Mesendoderm (in vitro differentiated cells): ENCODE data around the gene TRMT112.
"Not testable (repeated sequence)": the region's sequence is repeated elsewhere in the genome, so short reads cannot be mapped to it uniquely, and the experiment has no call there.

ENCODE experiments used
- DNase-seq: peaks from one replicate; pipeline ENCODE4 v3.0.0; 2013
- H2AK5ac ChIP-seq: 2 replicates; pipeline ENCODE4 v1.6.1; 2013; ENCODE audit warnings: low read length, inconsistent platforms
- H2BK120ac ChIP-seq: 2 replicates; pipeline ENCODE4 v1.6.1; 2013; ENCODE audit warnings: low read depth, mild to moderate bottlenecking, low read length, moderate library complexity, mixed read lengths
- H2BK15ac ChIP-seq: replicated peaks from 2 replicates; pipeline ENCODE4 v1.6.1; 2013; ENCODE audit warnings: low read depth, mild to moderate bottlenecking, moderate library complexity
- H2BK5ac ChIP-seq: 2 replicates; pipeline ENCODE4 v1.6.1; 2013; ENCODE audit warnings: low read length, inconsistent platforms
- H3K18ac ChIP-seq: 2 replicates; pipeline ENCODE4 v1.6.1; 2013; ENCODE audit warnings: mild to moderate bottlenecking, low read length, mixed read lengths
- H3K23ac ChIP-seq: one replicate; pipeline ENCODE4 v1.6.1; 2013; ENCODE audit warnings: low read length
- H3K27ac ChIP-seq: 2 replicates; pipeline ENCODE4 v1.5.1; 2013; ENCODE audit warnings: low read depth, mild to moderate bottlenecking, inconsistent platforms, low read length, moderate library complexity
- H3K27me3 ChIP-seq: 2 replicates; pipeline ENCODE4 v1.6.1; 2013; ENCODE audit warnings: low read length, control low read depth, mild to moderate bottlenecking, inconsistent platforms; ENCODE audit not compliant: insufficient read depth, poor library complexity
- H3K36me3 ChIP-seq: 2 replicates; pipeline ENCODE4 v1.6.1; 2013; ENCODE audit warnings: low read length, inconsistent platforms; ENCODE audit not compliant: control insufficient read depth, insufficient read depth
- H3K4ac ChIP-seq: one replicate; pipeline ENCODE4 v1.6.1; 2013; ENCODE audit warnings: low read depth, mild to moderate bottlenecking, low read length, moderate library complexity
- H3K4me1 ChIP-seq: 2 replicates; pipeline ENCODE4 v1.6.1; 2013; ENCODE audit warnings: low read depth, low read length, inconsistent platforms; ENCODE audit not compliant: control insufficient read depth
- H3K4me2 ChIP-seq: 2 replicates; pipeline ENCODE4 v1.6.1; 2013; ENCODE audit warnings: low read length
- H3K4me3 ChIP-seq: 2 replicates; pipeline ENCODE4 v1.5.1; 2013; ENCODE audit warnings: mild to moderate bottlenecking, low read length
- H3K56ac ChIP-seq: one replicate; pipeline ENCODE4 v1.6.1; 2013; ENCODE audit warnings: low read length
- H3K79me1 ChIP-seq: 2 replicates; pipeline ENCODE4 v1.6.1; 2013; ENCODE audit warnings: low read length, inconsistent platforms
- H3K79me2 ChIP-seq: 2 replicates; pipeline ENCODE4 v1.6.1; 2013; ENCODE audit warnings: mild to moderate bottlenecking, low read length; ENCODE audit not compliant: control insufficient read depth, insufficient read depth
- H3K9ac ChIP-seq: 2 replicates; pipeline ENCODE4 v1.6.1; 2013; ENCODE audit warnings: low read length, inconsistent platforms
- H4K5ac ChIP-seq: one replicate; pipeline ENCODE4 v1.6.1; 2013; ENCODE audit warnings: low read length
- H4K8ac ChIP-seq: one replicate; pipeline ENCODE4 v1.6.1; 2013; ENCODE audit warnings: low read depth, mild to moderate bottlenecking, control low read depth, low read length, moderate library complexity
- WGBS: extraction: QIAGEN DNeasy Blood & Tissue Kit; methylation state at CpG from one replicate; pipeline ENCODE4 v1.1.7; 2013; ENCODE audit warnings: low lambda C conversion rate, missing lambda C conversion rate; ENCODE audit not compliant: insufficient coverage; ENCODE audit errors: extremely low coverage; 5-methylcytosine and 5-hydroxymethylcytosine counted together

Gene TRMT112

GRCh38 chr11:64316672-64317324 lies 561 bp downstream of the TRMT112 start:
- WGBS: no CpG with 5 or more reads among the region's 32 CpGs
- H3K9ac ChIP-seq: peak overlapping the region; percentile 93
- no peaks in the 10 kb centered on the region for H3K36me3 ChIP-seq
- H2BK15ac ChIP-seq: no peak overlapping the region
- H3K27me3 ChIP-seq: no peaks in the 10 kb centered on the region
- peak overlapping the region; percentile 57 for H3K4ac ChIP-seq
- H3K4me3 ChIP-seq: peak overlapping the region; percentile 91
- H4K5ac ChIP-seq: no peak overlapping the region
- H3K79me2 ChIP-seq: peaks cover 4% of the 10 kb centered on the region
- peak overlapping the region; percentile 20 for H3K4me2 ChIP-seq
- peak overlapping the region; percentile 96 for H3K56ac ChIP-seq
- peaks cover 7% of the 10 kb centered on the region for H3K79me1 ChIP-seq
- H2BK5ac ChIP-seq: peak overlapping the region; percentile 54
- peak overlapping the region; percentile 86 for H3K27ac ChIP-seq
- peaks cover 3% of the 10 kb centered on the region for H3K4me1 ChIP-seq
- H2AK5ac ChIP-seq: peak overlapping the region; percentile 24
- peak overlapping the region; percentile 84 for H3K18ac ChIP-seq
- DNase-seq: peak; percentile 79
- peak overlapping the region; percentile 83 for H3K23ac ChIP-seq
- peak overlapping the region; percentile 58 for H4K8ac ChIP-seq
- H2BK120ac ChIP-seq: no peak overlapping the region

DNA sequence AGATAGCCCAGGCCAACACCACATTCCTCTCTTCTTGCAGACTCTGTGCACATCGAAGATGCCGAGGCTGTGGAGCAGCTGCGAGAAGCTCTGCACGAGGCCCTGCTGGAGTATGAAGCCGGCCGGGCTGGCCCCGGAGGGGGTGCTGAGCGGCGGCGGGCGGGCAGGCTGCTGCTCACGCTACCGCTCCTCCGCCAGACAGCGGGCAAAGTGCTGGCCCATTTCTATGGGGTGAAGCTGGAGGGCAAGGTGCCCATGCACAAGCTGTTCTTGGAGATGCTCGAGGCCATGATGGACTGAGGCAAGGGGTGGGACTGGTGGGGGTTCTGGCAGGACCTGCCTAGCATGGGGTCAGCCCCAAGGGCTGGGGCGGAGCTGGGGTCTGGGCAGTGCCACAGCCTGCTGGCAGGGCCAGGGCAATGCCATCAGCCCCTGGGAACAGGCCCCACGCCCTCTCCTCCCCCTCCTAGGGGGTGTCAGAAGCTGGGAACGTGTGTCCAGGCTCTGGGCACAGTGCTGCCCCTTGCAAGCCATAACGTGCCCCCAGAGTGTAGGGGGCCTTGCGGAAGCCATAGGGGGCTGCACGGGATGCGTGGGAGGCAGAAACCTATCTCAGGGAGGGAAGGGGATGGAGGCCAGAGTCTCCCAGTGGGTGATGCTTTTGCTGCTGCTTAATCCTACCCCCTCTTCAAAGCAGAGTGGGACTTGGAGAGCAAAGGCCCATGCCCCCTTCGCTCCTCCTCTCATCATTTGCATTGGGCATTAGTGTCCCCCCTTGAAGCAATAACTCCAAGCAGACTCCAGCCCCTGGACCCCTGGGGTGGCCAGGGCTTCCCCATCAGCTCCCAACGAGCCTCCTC lies 1.5 kb downstream of the TRMT112 start:
- not testable (repeated sequence) for H3K4me2 ChIP-seq, H2BK5ac ChIP-seq, H4K5ac ChIP-seq, H3K4me3 ChIP-seq, H3K4ac ChIP-seq, H3K27ac ChIP-seq, H3K79me2 ChIP-seq, H2AK5ac ChIP-seq, H3K4me1 ChIP-seq, H4K8ac ChIP-seq, H3K79me1 ChIP-seq, H3K36me3 ChIP-seq, H3K18ac ChIP-seq, H3K56ac ChIP-seq, H3K9ac ChIP-seq, H3K27me3 ChIP-seq, DNase-seq, H2BK15ac ChIP-seq, H2BK120ac ChIP-seq, H3K23ac ChIP-seq
- no CpG with 5 or more reads among the region's 25 CpGs for WGBS

DNA sequence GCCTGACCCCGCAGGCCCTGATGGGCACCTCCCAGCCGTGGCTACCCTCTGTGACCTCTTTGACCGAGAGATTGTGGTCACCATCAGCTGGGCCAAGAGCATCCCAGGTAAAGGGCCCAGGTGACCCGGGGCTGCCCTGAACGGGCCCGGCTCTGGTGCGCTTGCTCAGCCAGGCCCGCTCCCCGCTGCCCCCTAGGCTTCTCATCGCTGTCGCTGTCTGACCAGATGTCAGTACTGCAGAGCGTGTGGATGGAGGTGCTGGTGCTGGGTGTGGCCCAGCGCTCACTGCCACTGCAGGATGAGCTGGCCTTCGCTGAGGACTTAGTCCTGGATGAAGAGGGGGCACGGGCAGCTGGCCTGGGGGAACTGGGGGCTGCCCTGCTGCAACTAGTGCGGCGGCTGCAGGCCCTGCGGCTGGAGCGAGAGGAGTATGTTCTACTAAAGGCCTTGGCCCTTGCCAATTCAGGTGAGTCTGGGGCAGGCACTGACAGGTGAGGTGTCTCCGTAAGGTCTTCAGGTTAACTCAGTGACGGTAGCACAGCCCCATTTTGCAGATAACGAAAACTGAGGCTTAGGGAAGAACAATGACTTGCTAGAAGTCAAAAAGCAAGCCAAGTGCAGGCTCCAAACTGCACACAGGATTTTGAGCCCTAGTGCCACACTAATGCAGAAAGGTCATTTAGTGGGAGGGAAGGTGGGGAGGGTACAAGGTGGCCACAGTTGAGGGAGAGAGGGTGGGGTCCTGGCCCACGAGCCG lies 2.4 kb downstream of the TRMT112 start:
- Histone ChIP-seq H4K8ac (no peak overlapping the region), H3K4me2 (no peak overlapping the region), H3K79me2 (peaks cover 4% of the 10 kb centered on the region), H3K27ac (no peak overlapping the region), H3K4me3 (no peak overlapping the region), H2BK120ac (no peak overlapping the region), H3K9ac (no peak overlapping the region), H4K5ac (no peak overlapping the region), H3K79me1 (peaks cover 5% of the 10 kb centered on the region), H3K23ac (no peak overlapping the region), H2BK5ac (no peak overlapping the region), H3K56ac (no peak overlapping the region), H3K18ac (no peak overlapping the region), H3K27me3 (no peaks in the 10 kb centered on the region), H3K4ac (no peak overlapping the region), H3K36me3 (no peaks in the 10 kb centered on the region), H3K4me1 (peaks cover 3% of the 10 kb centered on the region), H2AK5ac (no peak overlapping the region), H2BK15ac (no peak overlapping the region)
- DNase-seq: no peak
- no CpG with 5 or more reads among the region's 24 CpGs for WGBS

DNA sequence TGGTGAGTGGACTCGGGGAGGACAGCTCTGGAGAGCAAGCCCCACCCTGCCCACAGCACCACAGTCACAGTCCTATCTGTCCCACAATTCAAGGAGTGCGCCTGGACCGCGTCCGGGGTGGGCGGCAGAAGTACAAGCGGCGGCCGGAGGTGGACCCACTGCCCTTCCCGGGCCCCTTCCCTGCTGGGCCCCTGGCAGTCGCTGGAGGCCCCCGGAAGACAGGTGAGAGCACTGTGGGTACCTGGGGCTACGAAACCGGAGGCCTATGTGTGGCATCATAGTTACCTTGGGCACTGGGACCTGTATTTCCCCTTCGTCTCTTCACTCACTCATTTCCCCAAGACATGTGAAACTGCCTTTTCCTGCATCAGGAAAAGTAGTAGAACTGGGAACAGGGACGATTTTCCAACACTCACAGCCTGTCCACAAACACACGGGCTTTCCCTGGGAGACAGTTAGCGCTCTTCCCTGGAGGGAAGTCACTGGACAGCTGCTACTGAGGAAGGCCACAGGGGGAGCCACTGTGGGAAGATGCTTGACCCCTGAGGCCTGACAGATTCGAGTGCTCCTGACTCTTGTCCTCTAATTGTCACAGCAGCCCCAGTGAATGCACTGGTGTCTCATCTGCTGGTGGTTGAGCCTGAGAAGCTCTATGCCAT lies 3.1 kb downstream of the TRMT112 start:
- no peaks in the 10 kb centered on the region for H3K27me3 ChIP-seq

GRCh38 chr11:64313491-64314145 lies 3.7 kb downstream of the TRMT112 start:
- no peak for DNase-seq
- H3K4me3 ChIP-seq: no peak overlapping the region
- no peak overlapping the region for H2AK5ac ChIP-seq
- no peak overlapping the region for H2BK15ac ChIP-seq
- no peaks in the 10 kb centered on the region for H3K36me3 ChIP-seq
- no peak overlapping the region for H3K4ac ChIP-seq
- no peak overlapping the region for H4K5ac ChIP-seq
- H2BK120ac ChIP-seq: no peak overlapping the region
- H3K23ac ChIP-seq: no peak overlapping the region
- H3K18ac ChIP-seq: no peak overlapping the region
- no peak overlapping the region for H4K8ac ChIP-seq
- H3K79me1 ChIP-seq: no peaks in the 10 kb centered on the region
- H3K27ac ChIP-seq: no peak overlapping the region
- no peak overlapping the region for H2BK5ac ChIP-seq
- H3K79me2 ChIP-seq: peaks cover 4% of the 10 kb centered on the region
- H3K9ac ChIP-seq: no peak overlapping the region
- WGBS: no CpG with 5 or more reads among the region's 18 CpGs
- no peak overlapping the region for H3K4me2 ChIP-seq
- no peaks in the 10 kb centered on the region for H3K27me3 ChIP-seq
- H3K4me1 ChIP-seq: no peaks in the 10 kb centered on the region
- H3K56ac ChIP-seq: no peak overlapping the region

More for the DNA sequence above, 3.1 kb downstream of the TRMT112 start:
- no peak overlapping the region for H4K5ac ChIP-seq
- H3K79me1 ChIP-seq: peaks cover 2% of the 10 kb centered on the region
- H3K56ac ChIP-seq: no peak overlapping the region
- H2BK120ac ChIP-seq: no peak overlapping the region
- no peak overlapping the region for H3K27ac ChIP-seq
- no peak overlapping the region for H3K4me2 ChIP-seq
- no peak overlapping the region for H3K4me3 ChIP-seq
- H3K36me3 ChIP-seq: no peaks in the 10 kb centered on the region
- no peak overlapping the region for H3K23ac ChIP-seq
- no peak for DNase-seq
- H3K4me1 ChIP-seq: peaks cover 2% of the 10 kb centered on the region
- no peak overlapping the region for H3K4ac ChIP-seq
- H3K79me2 ChIP-seq: peaks cover 4% of the 10 kb centered on the region
- no peak overlapping the region for H2BK15ac ChIP-seq
- WGBS: no CpG with 5 or more reads among the region's 19 CpGs
- no peak overlapping the region for H3K18ac ChIP-seq
- no peak overlapping the region for H2AK5ac ChIP-seq
- H2BK5ac ChIP-seq: no peak overlapping the region
- no peak overlapping the region for H3K9ac ChIP-seq
- H4K8ac ChIP-seq: no peak overlapping the region
